Activated T-helper 1 cell treated with Interleukin-2 at 50 U/mL for 16 hours (primary cell): ENCODE results near the gene PCA3.

Experiments used
- DNase-seq: peaks from one replicate; pipeline ENCODE4 v3.0.0-alpha.2; 2020; ENCODE audit warnings: low read depth

Gene PCA3

GRCh38 chr9:76827296-76828080, 63.2 kb downstream of the PCA3 start:
- no peak for DNase-seq

GRCh38 chr9:76828447-76828846, 64.2 kb downstream of the PCA3 start:
- DNase-seq: no peak

- no peak for DNase-seq
Observed at GRCh38 chr9:76835571-76836283, 71.5 kb downstream of the PCA3 start.
